Mononuclear cell (primary cell): ENCODE data around the gene PDE6A. TPM values are rescaled to one million over a fixed set of nuclear protein-coding genes. Genes with fewer than 3 reads are reported as not detected.

ENCODE experiments used
- H3K27me3 ChIP-seq: 2 replicates; pipeline ENCODE4 v1.6.0; 2011; ENCODE audit warnings: low read length, control low read depth; ENCODE audit not compliant: insufficient read depth
- H3K4me1 ChIP-seq: 2 replicates; pipeline ENCODE4 v1.5.1; 2011; ENCODE audit warnings: mild to moderate bottlenecking, low read length, control low read depth; ENCODE audit not compliant: insufficient read depth
- H3K4me3 ChIP-seq: 2 replicates; pipeline ENCODE4 v1.5.1; 2011; ENCODE audit warnings: mild to moderate bottlenecking, low read length, moderate library complexity
- H3K9me3 ChIP-seq: 2 replicates; pipeline ENCODE4 v1.5.1; 2011; ENCODE audit warnings: low read depth, mild to moderate bottlenecking, control low read depth, low read length
- total RNA-seq: library from RNA; depleted of rRNA; stranded (reverse); fragments of >200 nt; gene quantifications from one replicate; pipeline ENCODE4 v1.2.3, GENCODE V29; 2012

The PDE6A gene
- total RNA-seq, 1 donor: not detected

DNA sequence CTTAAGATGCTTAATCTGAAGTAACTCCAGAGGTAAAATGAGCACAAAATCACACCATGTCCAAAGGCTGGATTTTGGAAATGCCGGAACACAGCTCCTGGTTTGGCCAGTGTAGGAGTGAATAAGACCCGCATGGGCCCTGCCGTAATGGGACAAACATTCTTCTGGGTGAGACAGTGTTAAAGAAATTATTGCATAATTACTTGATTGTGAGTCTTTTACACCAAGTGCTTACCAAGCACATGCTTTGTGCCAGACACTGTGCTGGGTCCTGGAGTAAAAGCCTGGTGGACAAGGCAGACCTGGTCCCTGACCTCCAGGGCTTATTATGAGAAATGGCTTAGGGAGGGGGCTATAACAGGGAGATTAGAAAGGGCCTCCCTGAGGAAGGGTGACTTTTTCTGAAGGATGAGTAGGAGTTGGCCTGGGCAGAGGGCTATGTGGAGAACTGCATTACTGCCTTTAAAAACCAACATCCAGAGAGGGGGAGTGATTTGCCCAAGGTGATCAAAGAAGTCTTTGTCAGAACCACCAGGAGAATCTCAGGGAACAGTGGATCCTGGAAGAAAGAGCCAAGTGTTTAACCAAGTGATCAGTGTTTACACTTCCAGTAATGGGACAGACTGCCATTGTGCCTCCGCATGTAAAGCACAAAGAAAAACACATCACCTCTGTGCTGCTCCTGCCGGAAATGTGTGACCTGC lies 3.5 kb downstream of the PDE6A start:
- no peaks in the 10 kb centered on the region for H3K9me3 ChIP-seq
- H3K27me3 ChIP-seq: no peaks in the 10 kb centered on the region
- peaks cover 41% of the 10 kb centered on the region for H3K4me1 ChIP-seq
- H3K4me3 ChIP-seq: no peak overlapping the region

- Histone ChIP-seq H3K4me1 (peaks cover 41% of the 10 kb centered on the region), H3K9me3 (no peaks in the 10 kb centered on the region), H3K27me3 (no peaks in the 10 kb centered on the region), H3K4me3 (no peak overlapping the region)
Measured at GRCh38 chr5:149940077-149940574, 4.5 kb downstream of the PDE6A start.

- no peak overlapping the region for H3K4me3 ChIP-seq
- no peaks in the 10 kb centered on the region for H3K9me3 ChIP-seq
- peaks cover 41% of the 10 kb centered on the region for H3K4me1 ChIP-seq
- H3K27me3 ChIP-seq: no peaks in the 10 kb centered on the region
Measured at GRCh38 chr5:149939546-149939945, 5.0 kb downstream of the PDE6A start.

DNA sequence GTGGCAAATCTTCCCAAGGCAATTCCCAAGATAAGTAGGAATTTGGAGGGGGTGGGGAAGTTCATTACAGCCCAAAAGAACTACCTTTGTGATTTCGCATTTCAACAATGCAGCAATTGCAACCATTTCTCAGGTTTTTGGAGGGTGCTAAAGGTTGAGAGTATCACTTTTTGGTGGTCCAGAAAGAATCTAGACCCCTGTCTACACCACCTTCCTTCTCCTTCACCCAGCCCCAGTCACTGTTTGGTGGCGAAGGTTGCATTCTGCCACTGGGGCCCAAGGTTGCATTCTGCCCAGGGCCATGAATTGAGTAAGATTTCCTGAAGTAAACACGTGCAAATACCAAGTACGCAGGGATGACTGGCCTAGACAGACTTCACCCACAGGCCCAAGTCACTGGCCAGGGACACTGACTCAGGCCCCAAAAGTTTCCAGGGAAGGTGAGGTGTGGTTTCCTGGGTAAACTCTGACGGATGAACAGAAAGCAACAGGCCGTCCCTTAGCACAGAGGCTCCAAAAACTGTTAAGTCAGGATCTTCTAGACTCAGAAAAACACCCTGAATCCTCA lies 5.7 kb downstream of the PDE6A start:
- H3K4me3 ChIP-seq: no peak overlapping the region
- no peaks in the 10 kb centered on the region for H3K27me3 ChIP-seq
- H3K4me1 ChIP-seq: peaks cover 41% of the 10 kb centered on the region
- H3K9me3 ChIP-seq: no peaks in the 10 kb centered on the region

- Histone ChIP-seq H3K4me3 (no peak overlapping the region), H3K27me3 (no peaks in the 10 kb centered on the region), H3K9me3 (no peaks in the 10 kb centered on the region), H3K4me1 (peaks cover 41% of the 10 kb centered on the region)
Measured at GRCh38 chr5:149938279-149938678, 6.3 kb downstream of the PDE6A start.

DNA sequence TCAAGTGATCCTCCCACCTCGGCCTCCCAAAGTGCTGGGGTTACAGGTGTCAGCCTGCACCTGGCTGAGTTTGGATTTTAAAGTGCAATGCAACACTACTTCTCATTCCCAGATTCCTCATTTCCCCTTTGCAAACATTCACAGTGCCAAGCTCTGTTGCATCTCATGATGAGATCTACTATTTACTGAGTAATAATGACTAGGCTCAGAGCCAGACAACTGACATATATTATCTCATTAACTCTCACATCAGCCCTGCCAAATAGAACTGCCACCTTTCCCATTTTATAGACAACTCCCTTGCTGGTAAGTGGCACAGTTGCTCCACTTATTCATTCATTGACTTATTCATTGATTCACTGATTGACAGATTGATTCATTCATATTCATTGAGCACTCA lies 7.0 kb downstream of the PDE6A start:
- H3K9me3 ChIP-seq: no peaks in the 10 kb centered on the region
- H3K4me1 ChIP-seq: peaks cover 41% of the 10 kb centered on the region
- no peaks in the 10 kb centered on the region for H3K27me3 ChIP-seq
- no peak overlapping the region for H3K4me3 ChIP-seq

DNA sequence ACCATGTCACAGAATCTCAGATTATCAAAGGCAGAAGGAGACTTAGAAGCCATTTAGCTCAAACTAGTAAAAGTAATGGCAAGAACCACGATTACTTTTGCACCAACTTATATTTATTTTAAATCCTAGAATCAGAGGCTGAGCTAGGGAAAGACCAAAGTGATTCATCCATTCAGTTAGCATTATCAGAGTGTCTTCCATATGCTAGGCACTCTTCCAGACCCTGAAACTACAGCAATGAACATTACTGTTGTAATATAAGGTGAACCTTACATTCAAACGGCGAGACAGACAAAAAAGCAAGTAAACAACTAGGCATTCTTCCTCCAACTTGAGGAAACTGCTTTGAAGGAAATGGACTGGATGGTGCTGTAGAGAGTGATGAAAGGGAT lies 7.9 kb downstream of the PDE6A start:
- no peaks in the 10 kb centered on the region for H3K27me3 ChIP-seq
- H3K9me3 ChIP-seq: no peaks in the 10 kb centered on the region
- H3K4me1 ChIP-seq: peaks cover 41% of the 10 kb centered on the region
- H3K4me3 ChIP-seq: no peak overlapping the region

- H3K4me1 ChIP-seq: peaks cover 40% of the 10 kb centered on the region
- H3K4me3 ChIP-seq: no peak overlapping the region
- H3K27me3 ChIP-seq: no peaks in the 10 kb centered on the region
- no peaks in the 10 kb centered on the region for H3K9me3 ChIP-seq
Measured at GRCh38 chr5:149936044-149936699, 8.4 kb downstream of the PDE6A start.

- H3K4me1 ChIP-seq: peaks cover 33% of the 10 kb centered on the region
- H3K4me3 ChIP-seq: no peak overlapping the region
- no peaks in the 10 kb centered on the region for H3K9me3 ChIP-seq
- no peaks in the 10 kb centered on the region for H3K27me3 ChIP-seq
Measured at GRCh38 chr5:149935431-149935901, 9.1 kb downstream of the PDE6A start.

- Histone ChIP-seq H3K4me1 (peaks cover 5% of the 10 kb centered on the region), H3K27me3 (no peaks in the 10 kb centered on the region), H3K4me3 (no peak overlapping the region), H3K9me3 (no peaks in the 10 kb centered on the region)
Measured at GRCh38 chr5:149932445-149933350, 11.9 kb downstream of the PDE6A start.

DNA sequence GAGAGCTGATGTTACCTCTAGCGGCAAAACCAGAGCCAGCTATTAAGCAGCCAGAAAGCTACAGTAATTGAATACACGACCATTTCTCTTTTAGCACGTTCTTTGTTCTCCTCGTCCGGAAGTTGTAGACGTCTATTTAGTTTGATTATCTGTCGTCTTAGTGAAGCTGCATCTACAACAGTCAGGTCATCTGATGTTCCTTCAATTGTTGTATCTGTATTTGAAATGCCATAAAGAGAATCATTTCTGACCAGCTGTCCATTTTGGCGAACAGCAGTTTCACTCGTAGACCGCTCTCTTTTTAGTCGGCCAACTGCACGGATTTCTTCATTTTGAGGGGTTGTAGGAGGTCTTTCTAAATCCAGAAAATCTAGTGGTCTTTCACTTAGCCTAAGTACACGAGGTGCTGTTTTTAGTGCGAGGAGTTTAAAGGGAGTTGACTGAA lies 12.6 kb downstream of the PDE6A start:
- H3K4me1 ChIP-seq: no peaks in the 10 kb centered on the region
- no peaks in the 10 kb centered on the region for H3K9me3 ChIP-seq
- H3K27me3 ChIP-seq: no peaks in the 10 kb centered on the region
- no peak overlapping the region for H3K4me3 ChIP-seq

DNA sequence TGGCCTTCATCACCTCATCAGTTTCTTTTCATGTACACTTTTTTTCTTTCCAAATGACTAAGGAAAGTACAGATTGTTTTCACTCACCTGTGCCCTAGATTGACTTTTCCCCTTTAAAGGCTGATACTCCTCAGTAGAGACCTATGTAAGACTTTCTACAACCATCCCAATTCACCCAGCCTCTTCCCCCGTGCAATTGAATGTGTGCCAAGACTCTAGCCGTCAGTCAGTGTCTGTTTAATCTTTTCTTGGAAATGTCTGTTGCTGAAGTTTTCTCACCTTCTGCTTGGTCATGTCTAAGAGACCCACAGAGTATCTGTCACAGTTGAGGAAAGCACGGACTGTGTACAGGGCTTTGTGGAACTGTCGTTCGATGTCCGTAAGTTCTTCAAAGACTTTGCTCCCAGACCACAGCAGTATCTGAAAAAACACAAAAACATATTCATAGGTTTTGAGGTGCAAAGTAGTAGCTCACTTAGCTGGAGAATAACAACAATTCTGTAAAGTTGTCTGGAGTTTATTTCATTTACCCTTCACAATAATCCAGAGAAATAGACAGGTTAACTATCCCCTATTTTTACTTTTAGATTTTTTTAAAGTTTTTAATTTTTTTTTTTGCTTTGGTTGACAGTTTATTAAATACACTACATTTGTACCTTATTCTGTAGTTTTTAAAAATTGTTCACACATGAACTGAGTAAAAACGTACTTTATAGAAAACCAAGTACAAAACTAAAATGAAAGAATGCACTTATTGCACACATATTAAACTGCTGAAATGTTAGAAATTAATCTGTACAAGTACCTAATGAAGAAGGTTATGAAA lies 13.6 kb downstream of the PDE6A start:
- no peak overlapping the region for H3K4me3 ChIP-seq
- no peaks in the 10 kb centered on the region for H3K4me1 ChIP-seq
- H3K9me3 ChIP-seq: no peaks in the 10 kb centered on the region
- no peaks in the 10 kb centered on the region for H3K27me3 ChIP-seq

- H3K4me1 ChIP-seq: no peaks in the 10 kb centered on the region
- H3K9me3 ChIP-seq: no peaks in the 10 kb centered on the region
- H3K4me3 ChIP-seq: no peak overlapping the region
- no peaks in the 10 kb centered on the region for H3K27me3 ChIP-seq
Measured at GRCh38 chr5:149930043-149930748, 14.4 kb downstream of the PDE6A start.
